A673 (cell line): ENCODE data around the gene COBL.

Experiments used
- EZH2 ChIP-seq: fragments of 200-600 bp; sonication (generic); IDR thresholded peaks from 2 replicates; pipeline ENCODE4 v1.6.1; 2017; ENCODE audit warnings: borderline replicate concordance, low read depth, mild to moderate bottlenecking, mixed read lengths, antibody characterized with exemption, low read length; ENCODE audit not compliant: poor library complexity, severe bottlenecking
- TF ChIP-seq, protein P1 (sequence below): fragments of 300-800, 200-600 bp; sonication (generic); conservative IDR thresholded peaks from 2 replicates; pipeline ENCODE4 v1.5.1; 2017; ENCODE audit warnings: low read depth, mild to moderate bottlenecking, antibody characterized with exemption, low read length, moderate library complexity, mixed read lengths

DNA sequence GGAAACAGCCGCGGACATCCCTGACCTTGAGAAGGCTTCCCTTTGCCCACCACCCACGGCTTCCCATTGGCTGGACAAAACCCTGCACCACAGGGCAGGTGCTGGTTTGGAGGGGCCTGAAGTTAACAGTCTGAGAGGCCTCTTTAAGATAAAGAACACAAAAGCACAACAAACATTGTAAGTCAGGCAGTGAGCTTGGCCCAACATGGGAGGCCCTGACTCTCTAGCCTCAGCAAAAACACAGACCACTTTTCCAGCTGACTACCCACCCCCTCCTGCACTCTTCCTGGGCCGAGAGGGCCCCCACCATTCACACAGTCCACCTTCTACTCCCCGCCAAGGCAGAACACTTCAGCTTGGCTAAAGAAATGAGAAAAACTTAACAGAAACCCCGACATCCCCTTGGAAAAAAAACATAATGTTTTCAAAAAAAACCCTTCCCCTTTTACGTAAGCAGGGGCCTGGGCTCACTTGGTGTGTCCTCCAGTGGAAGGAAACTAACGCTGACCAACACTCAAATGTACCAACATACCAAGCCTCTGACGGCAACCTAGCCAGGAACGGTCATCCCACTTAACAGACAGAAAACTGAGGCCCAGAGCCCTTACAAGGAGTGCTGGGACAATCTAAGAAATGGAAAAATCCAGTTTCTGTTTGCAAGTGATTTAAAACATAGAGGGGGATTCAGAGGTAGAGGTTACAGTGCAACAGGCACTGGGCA is 80.9 kb downstream of the COBL start:
- TF ChIP-seq, protein P1, sequence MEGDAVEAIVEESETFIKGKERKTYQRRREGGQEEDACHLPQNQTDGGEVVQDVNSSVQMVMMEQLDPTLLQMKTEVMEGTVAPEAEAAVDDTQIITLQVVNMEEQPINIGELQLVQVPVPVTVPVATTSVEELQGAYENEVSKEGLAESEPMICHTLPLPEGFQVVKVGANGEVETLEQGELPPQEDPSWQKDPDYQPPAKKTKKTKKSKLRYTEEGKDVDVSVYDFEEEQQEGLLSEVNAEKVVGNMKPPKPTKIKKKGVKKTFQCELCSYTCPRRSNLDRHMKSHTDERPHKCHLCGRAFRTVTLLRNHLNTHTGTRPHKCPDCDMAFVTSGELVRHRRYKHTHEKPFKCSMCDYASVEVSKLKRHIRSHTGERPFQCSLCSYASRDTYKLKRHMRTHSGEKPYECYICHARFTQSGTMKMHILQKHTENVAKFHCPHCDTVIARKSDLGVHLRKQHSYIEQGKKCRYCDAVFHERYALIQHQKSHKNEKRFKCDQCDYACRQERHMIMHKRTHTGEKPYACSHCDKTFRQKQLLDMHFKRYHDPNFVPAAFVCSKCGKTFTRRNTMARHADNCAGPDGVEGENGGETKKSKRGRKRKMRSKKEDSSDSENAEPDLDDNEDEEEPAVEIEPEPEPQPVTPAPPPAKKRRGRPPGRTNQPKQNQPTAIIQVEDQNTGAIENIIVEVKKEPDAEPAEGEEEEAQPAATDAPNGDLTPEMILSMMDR = no peak
- no peak for TF ChIP-seq EZH2
